Cardiac fibroblast (primary cell): ENCODE results near the gene INPP5A.

Experiments used
- DNase-seq, 2 donors: peaks; one replicate each; pipeline versions ENCODE4 v3.0.0 to v3.0.0-alpha.2; 2010; ENCODE audit warnings: low read depth in 2 of 2
- H3K4me3 ChIP-seq, 2 donors: replicated peaks in 1 of 2; 1 replicate in 1 of 2; 2 replicates in 1 of 2; pipeline ENCODE4 v1.5.1; 2011; ENCODE audit warnings: low read depth in 2 of 2, low read length in 2 of 2, mild to moderate bottlenecking in 2 of 2, moderate library complexity in 1 of 2
- CTCF ChIP-seq: IDR thresholded peaks from one replicate; pipeline ENCODE4 v1.5.1; 2011; ENCODE audit warnings: low read depth, mild to moderate bottlenecking, low read length, inconsistent platforms

INPP5A gene

GRCh38 chr10:132758865-132759264 lies 221.3 kb downstream of the INPP5A start:
- H3K4me3 ChIP-seq: no peak overlapping the region
- no peak for TF ChIP-seq CTCF
- DNase-seq: no peak

- H3K4me3 ChIP-seq: no peak overlapping the region
- no peak for DNase-seq
- TF ChIP-seq CTCF: no peak
Observed at GRCh38 chr10:132761395-132762060, 223.9 kb downstream of the INPP5A start.

DNA sequence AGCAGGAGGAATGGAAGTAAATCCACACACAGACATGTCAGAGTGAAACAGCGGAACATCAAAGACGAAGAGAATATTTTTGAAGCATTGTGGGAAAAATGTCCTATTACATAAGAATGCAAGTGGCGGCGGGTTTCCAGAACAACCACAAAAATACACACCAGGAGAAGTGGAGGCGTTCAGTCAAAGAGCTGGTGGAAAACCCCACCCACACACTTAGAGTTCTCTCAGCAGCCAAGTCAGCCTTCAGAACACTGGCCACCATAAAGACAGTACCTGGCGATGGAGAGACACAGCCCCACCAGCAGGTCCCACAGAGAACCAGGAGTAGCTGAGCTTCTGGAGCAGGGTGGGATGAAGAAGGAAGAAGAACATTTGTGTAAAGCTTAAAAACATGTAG lies 224.7 kb downstream of the INPP5A start:
- DNase-seq: no peak
- H3K4me3 ChIP-seq: no peak overlapping the region
- TF ChIP-seq CTCF: no peak

DNA sequence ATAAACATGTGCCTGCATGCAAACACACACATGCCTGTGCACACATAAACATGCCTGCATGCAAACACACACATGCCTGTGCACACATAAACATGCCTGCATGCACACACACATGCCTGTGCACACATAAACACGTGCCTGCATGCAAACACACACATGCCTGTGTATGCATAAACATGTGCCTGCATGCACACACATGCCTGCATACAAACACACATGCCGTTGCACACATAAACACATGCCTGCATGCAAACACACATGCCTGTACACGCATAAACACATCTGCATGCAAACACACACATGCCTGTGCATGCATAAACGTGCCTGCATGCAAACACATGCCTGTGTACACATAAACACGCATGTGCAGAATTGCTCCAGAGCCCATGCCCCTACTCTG lies 226.0 kb downstream of the INPP5A start:
- no peak overlapping the region for H3K4me3 ChIP-seq
- DNase-seq: no peak

GRCh38 chr10:132764108-132764507 lies 226.5 kb downstream of the INPP5A start:
- DNase-seq: no peak
- TF ChIP-seq CTCF: no peak
- H3K4me3 ChIP-seq: no peak overlapping the region

More for the DNA sequence above, 226.0 kb downstream of the INPP5A start:
- no peak for TF ChIP-seq CTCF

DNA sequence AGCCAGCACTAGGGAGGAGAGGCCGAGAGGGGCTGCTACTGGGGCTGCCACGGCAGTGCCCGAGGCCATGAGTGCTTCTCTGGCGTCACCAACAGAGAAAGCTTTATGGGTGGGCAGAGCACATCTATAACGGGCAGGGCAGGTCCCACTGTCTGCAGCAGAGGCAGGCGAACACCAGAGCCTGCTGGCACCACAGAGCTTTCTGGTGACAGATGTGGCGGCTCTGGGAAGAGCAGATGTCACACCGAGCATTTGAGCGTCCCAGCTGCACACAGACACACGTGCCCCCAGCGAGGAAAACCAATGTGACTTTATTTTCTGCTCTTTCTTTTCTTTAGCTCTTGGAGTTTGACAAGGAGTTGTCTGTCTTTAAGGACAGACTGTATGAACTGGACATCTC lies 227.8 kb downstream of the INPP5A start:
- H3K4me3 ChIP-seq: no peak overlapping the region
- TF ChIP-seq CTCF: no peak
- no peak for DNase-seq

DNA sequence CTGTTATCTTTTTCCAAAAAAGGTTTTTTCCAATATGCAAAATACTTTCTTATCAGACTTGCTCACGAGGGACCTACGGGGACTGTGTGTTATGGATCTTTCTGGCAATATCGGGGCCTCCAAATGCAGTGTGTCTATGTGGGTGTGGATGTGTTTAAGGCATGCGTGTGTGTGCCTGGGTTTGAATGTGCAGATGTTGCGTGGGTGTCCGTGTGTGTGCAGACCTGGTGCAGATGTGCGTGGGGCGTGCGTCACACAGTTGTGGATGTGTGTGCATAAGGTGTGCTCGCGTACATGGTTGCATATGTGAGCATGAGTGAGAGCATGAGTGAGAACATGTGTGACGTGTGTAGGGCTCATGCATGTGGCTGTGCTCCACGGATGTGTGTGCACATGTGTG lies 228.7 kb downstream of the INPP5A start:
- DNase-seq: no peak
- H3K4me3 ChIP-seq: no peak overlapping the region
- no peak for TF ChIP-seq CTCF
